Activated T-cell treated with anti-CD3 and anti-CD28 coated beads for 1 hour (primary cell): ENCODE data around the gene PTPRN2.
"Not testable (repeated sequence)": the region's sequence is repeated elsewhere in the genome, so short reads cannot be mapped to it uniquely, and the experiment has no call there.

Source experiments
- DNase-seq: peaks from one replicate; pipeline ENCODE4 v3.0.0-alpha.2; 2020; ENCODE audit warnings: low read depth

PTPRN2 gene

GRCh38 chr7:158048569-158048968, 539.1 kb downstream of the PTPRN2 start:
- DNase-seq, result no peak

- DNase-seq, result no peak
Measured at GRCh38 chr7:158047391-158048059, 540.1 kb downstream of the PTPRN2 start.

- not testable (repeated sequence) for DNase-seq
Measured at GRCh38 chr7:158046246-158046645, 541.4 kb downstream of the PTPRN2 start.

GRCh38 chr7:158044482-158044823, 543.2 kb downstream of the PTPRN2 start:
- no peak for DNase-seq

- DNase-seq, result no peak
Measured at GRCh38 chr7:158043551-158044481, 543.8 kb downstream of the PTPRN2 start.

GRCh38 chr7:158042156-158042880, 545.3 kb downstream of the PTPRN2 start:
- DNase-seq, result no peak

GRCh38 chr7:158040199-158040598, 547.4 kb downstream of the PTPRN2 start:
- DNase-seq, result no peak

GRCh38 chr7:158039270-158039669, 548.4 kb downstream of the PTPRN2 start:
- DNase-seq, result no peak

GRCh38 chr7:158037211-158037610, 550.4 kb downstream of the PTPRN2 start:
- DNase-seq, result no peak

- DNase-seq, result no peak
Measured at GRCh38 chr7:158035343-158035742, 552.3 kb downstream of the PTPRN2 start.

GRCh38 chr7:158034571-158034970, 553.1 kb downstream of the PTPRN2 start:
- no peak for DNase-seq

GRCh38 chr7:158033925-158034324, 553.7 kb downstream of the PTPRN2 start:
- DNase-seq, result not testable (repeated sequence)

- no peak for DNase-seq
Measured at GRCh38 chr7:158033196-158033595, 554.4 kb downstream of the PTPRN2 start.

GRCh38 chr7:158032561-158033115, 555.0 kb downstream of the PTPRN2 start:
- no peak for DNase-seq

GRCh38 chr7:158031867-158032308, 555.7 kb downstream of the PTPRN2 start:
- DNase-seq, result no peak

- no peak for DNase-seq
Measured at GRCh38 chr7:158030566-158030965, 557.1 kb downstream of the PTPRN2 start.

- no peak for DNase-seq
Measured at GRCh38 chr7:158030071-158030470, 557.6 kb downstream of the PTPRN2 start.

GRCh38 chr7:158029509-158029908, 558.1 kb downstream of the PTPRN2 start:
- DNase-seq, result no peak

- no peak for DNase-seq
Measured at GRCh38 chr7:158028971-158029370, 558.7 kb downstream of the PTPRN2 start.

- DNase-seq, result no peak
Measured at GRCh38 chr7:158028290-158028941, 559.2 kb downstream of the PTPRN2 start.

GRCh38 chr7:158027646-158028045, 560.0 kb downstream of the PTPRN2 start:
- no peak for DNase-seq
